Mesendoderm (in vitro differentiated cells): ENCODE data around the gene FRS2.

Experiments used
- DNase-seq: peaks from one replicate; pipeline ENCODE4 v3.0.0; 2013
- H2AK5ac ChIP-seq: 2 replicates; pipeline ENCODE4 v1.6.1; 2013; ENCODE audit warnings: low read length, inconsistent platforms
- H2BK120ac ChIP-seq: 2 replicates; pipeline ENCODE4 v1.6.1; 2013; ENCODE audit warnings: low read depth, mild to moderate bottlenecking, low read length, moderate library complexity, mixed read lengths
- H2BK15ac ChIP-seq: replicated peaks from 2 replicates; pipeline ENCODE4 v1.6.1; 2013; ENCODE audit warnings: low read depth, mild to moderate bottlenecking, moderate library complexity
- H2BK5ac ChIP-seq: 2 replicates; pipeline ENCODE4 v1.6.1; 2013; ENCODE audit warnings: low read length, inconsistent platforms
- H3K18ac ChIP-seq: 2 replicates; pipeline ENCODE4 v1.6.1; 2013; ENCODE audit warnings: mild to moderate bottlenecking, low read length, mixed read lengths
- H3K23ac ChIP-seq: one replicate; pipeline ENCODE4 v1.6.1; 2013; ENCODE audit warnings: low read length
- H3K27ac ChIP-seq: 2 replicates; pipeline ENCODE4 v1.5.1; 2013; ENCODE audit warnings: low read depth, mild to moderate bottlenecking, inconsistent platforms, low read length, moderate library complexity
- H3K27me3 ChIP-seq: 2 replicates; pipeline ENCODE4 v1.6.1; 2013; ENCODE audit warnings: low read length, control low read depth, mild to moderate bottlenecking, inconsistent platforms; ENCODE audit not compliant: insufficient read depth, poor library complexity
- H3K36me3 ChIP-seq: 2 replicates; pipeline ENCODE4 v1.6.1; 2013; ENCODE audit warnings: low read length, inconsistent platforms; ENCODE audit not compliant: control insufficient read depth, insufficient read depth
- H3K4ac ChIP-seq: one replicate; pipeline ENCODE4 v1.6.1; 2013; ENCODE audit warnings: low read depth, mild to moderate bottlenecking, low read length, moderate library complexity
- H3K4me1 ChIP-seq: 2 replicates; pipeline ENCODE4 v1.6.1; 2013; ENCODE audit warnings: low read depth, low read length, inconsistent platforms; ENCODE audit not compliant: control insufficient read depth
- H3K4me2 ChIP-seq: 2 replicates; pipeline ENCODE4 v1.6.1; 2013; ENCODE audit warnings: low read length
- H3K4me3 ChIP-seq: 2 replicates; pipeline ENCODE4 v1.5.1; 2013; ENCODE audit warnings: mild to moderate bottlenecking, low read length
- H3K56ac ChIP-seq: one replicate; pipeline ENCODE4 v1.6.1; 2013; ENCODE audit warnings: low read length
- H3K79me1 ChIP-seq: 2 replicates; pipeline ENCODE4 v1.6.1; 2013; ENCODE audit warnings: low read length, inconsistent platforms
- H3K79me2 ChIP-seq: 2 replicates; pipeline ENCODE4 v1.6.1; 2013; ENCODE audit warnings: mild to moderate bottlenecking, low read length; ENCODE audit not compliant: control insufficient read depth, insufficient read depth
- H3K9ac ChIP-seq: 2 replicates; pipeline ENCODE4 v1.6.1; 2013; ENCODE audit warnings: low read length, inconsistent platforms
- H4K5ac ChIP-seq: one replicate; pipeline ENCODE4 v1.6.1; 2013; ENCODE audit warnings: low read length
- H4K8ac ChIP-seq: one replicate; pipeline ENCODE4 v1.6.1; 2013; ENCODE audit warnings: low read depth, mild to moderate bottlenecking, control low read depth, low read length, moderate library complexity
- WGBS: extraction: QIAGEN DNeasy Blood & Tissue Kit; methylation state at CpG from one replicate; pipeline ENCODE4 v1.1.7; 2013; ENCODE audit warnings: low lambda C conversion rate, missing lambda C conversion rate; ENCODE audit not compliant: insufficient coverage; ENCODE audit errors: extremely low coverage; 5-methylcytosine and 5-hydroxymethylcytosine counted together

Gene FRS2

DNA sequence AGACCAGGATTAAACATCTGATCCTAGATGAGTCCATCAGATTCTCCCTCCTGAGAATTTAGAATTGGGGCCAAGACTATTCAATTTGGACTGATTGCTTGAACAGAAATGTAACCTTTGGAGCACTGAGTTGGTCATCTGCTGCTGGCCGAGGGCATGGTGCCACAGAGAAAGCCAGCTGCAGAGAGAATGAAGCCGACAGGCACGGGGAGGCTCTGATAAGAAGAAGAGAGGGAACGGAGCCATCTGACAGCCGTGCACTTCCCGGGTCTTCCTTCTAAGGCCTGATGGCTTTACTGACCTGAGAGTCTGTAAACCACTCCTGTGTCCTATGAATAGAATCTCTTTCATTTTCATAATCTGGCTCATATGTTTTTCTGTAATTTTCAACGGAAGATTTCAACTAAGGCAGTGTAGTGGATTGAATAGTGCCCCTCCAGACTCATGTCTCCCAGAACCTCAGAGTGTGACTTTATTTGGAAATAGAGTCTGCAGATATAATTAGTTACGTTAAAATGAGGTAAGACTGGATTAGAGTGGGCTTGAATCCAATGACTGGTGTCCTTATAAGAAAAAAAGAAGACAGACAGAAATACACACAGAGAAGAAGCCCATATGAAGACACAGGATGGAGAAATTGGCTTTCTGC is 39.1 kb upstream of the FRS2 start:
- Histone ChIP-seq H3K4ac (no peak overlapping the region), H3K79me2 (no peaks in the 10 kb centered on the region), H3K27ac (no peak overlapping the region), H4K8ac (no peak overlapping the region), H2AK5ac (no peak overlapping the region), H3K23ac (no peak overlapping the region), H2BK5ac (no peak overlapping the region), H3K9ac (no peak overlapping the region), H3K4me1 (no peaks in the 10 kb centered on the region), H3K4me2 (no peak overlapping the region), H3K27me3 (no peaks in the 10 kb centered on the region), H3K18ac (no peak overlapping the region), H3K79me1 (no peaks in the 10 kb centered on the region), H3K36me3 (no peaks in the 10 kb centered on the region), H3K56ac (no peak overlapping the region), H4K5ac (no peak overlapping the region), H3K4me3 (no peak overlapping the region), H2BK120ac (no peak overlapping the region), H2BK15ac (no peak overlapping the region)
- no peak for DNase-seq
- no CpG with 5 or more reads among the region's 8 CpGs for WGBS

GRCh38 chr12:69431591-69432222 is 38.5 kb upstream of the FRS2 start:
- Histone ChIP-seq H2BK120ac (no peak overlapping the region), H2BK15ac (no peak overlapping the region), H3K23ac (no peak overlapping the region), H3K56ac (no peak overlapping the region), H2AK5ac (no peak overlapping the region), H3K36me3 (no peaks in the 10 kb centered on the region), H3K18ac (no peak overlapping the region), H3K4me2 (no peak overlapping the region), H3K79me2 (no peaks in the 10 kb centered on the region), H3K9ac (no peak overlapping the region), H4K8ac (no peak overlapping the region), H3K27me3 (no peaks in the 10 kb centered on the region), H3K27ac (no peak overlapping the region), H2BK5ac (no peak overlapping the region), H3K4me1 (no peaks in the 10 kb centered on the region), H3K79me1 (no peaks in the 10 kb centered on the region), H3K4ac (no peak overlapping the region), H4K5ac (no peak overlapping the region), H3K4me3 (no peak overlapping the region)
- DNase-seq = no peak
- WGBS = no CpG with 5 or more reads among the region's 8 CpGs

DNA sequence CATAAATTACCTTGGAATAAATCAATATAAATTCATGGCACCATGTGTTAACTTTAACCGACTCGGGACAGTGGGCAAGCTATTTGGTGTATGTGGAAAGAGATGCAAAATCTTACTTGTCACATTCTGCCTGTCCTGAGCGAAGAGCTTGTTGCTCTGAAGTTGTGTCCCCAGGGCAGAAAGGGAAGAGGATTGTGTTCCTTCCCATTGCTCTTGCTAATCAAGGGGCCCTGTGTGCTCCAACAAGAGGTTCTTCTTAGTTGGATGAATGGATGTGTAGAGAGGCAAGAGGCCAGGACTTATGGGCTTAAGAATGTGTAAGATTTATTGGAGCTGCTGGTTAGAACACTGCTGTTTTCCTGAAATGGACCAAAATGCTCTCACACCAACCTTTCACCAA is 36.5 kb upstream of the FRS2 start:
- Histone ChIP-seq H2AK5ac (no peak overlapping the region), H2BK120ac (no peak overlapping the region), H3K79me2 (no peaks in the 10 kb centered on the region), H3K4me3 (no peak overlapping the region), H3K36me3 (no peaks in the 10 kb centered on the region), H3K79me1 (no peaks in the 10 kb centered on the region), H3K4ac (no peak overlapping the region), H3K4me2 (no peak overlapping the region), H3K23ac (no peak overlapping the region), H3K4me1 (no peaks in the 10 kb centered on the region), H2BK15ac (no peak overlapping the region), H3K18ac (no peak overlapping the region), H3K27ac (no peak overlapping the region), H3K9ac (no peak overlapping the region), H4K5ac (no peak overlapping the region), H2BK5ac (no peak overlapping the region), H4K8ac (no peak overlapping the region), H3K27me3 (no peaks in the 10 kb centered on the region), H3K56ac (no peak overlapping the region)
- DNase-seq = no peak
- no CpG with 5 or more reads among the region's 3 CpGs for WGBS

- WGBS = no CpG with 5 or more reads among the region's 1 CpG
- H2BK120ac ChIP-seq = no peak overlapping the region
- H4K8ac ChIP-seq = no peak overlapping the region
- H4K5ac ChIP-seq = no peak overlapping the region
- no peak for DNase-seq
- no peaks in the 10 kb centered on the region for H3K79me1 ChIP-seq
- no peaks in the 10 kb centered on the region for H3K4me1 ChIP-seq
- no peak overlapping the region for H3K56ac ChIP-seq
- H2BK15ac ChIP-seq = no peak overlapping the region
- H2BK5ac ChIP-seq = no peak overlapping the region
- H3K23ac ChIP-seq = no peak overlapping the region
- H3K36me3 ChIP-seq = no peaks in the 10 kb centered on the region
- H3K27me3 ChIP-seq = no peaks in the 10 kb centered on the region
- no peak overlapping the region for H3K18ac ChIP-seq
- no peak overlapping the region for H3K4me3 ChIP-seq
- H3K9ac ChIP-seq = no peak overlapping the region
- no peak overlapping the region for H3K4ac ChIP-seq
- no peak overlapping the region for H2AK5ac ChIP-seq
- H3K27ac ChIP-seq = no peak overlapping the region
- H3K4me2 ChIP-seq = no peak overlapping the region
- no peaks in the 10 kb centered on the region for H3K79me2 ChIP-seq
These were observed 34.5 kb upstream of the FRS2 start for GRCh38 chr12:69435644-69436043.

- H3K4ac ChIP-seq = no peak overlapping the region
These were observed 33.1 kb upstream of the FRS2 start for GRCh38 chr12:69437073-69437472.

GRCh38 chr12:69438539-69438938 is 31.6 kb upstream of the FRS2 start:
- H2BK5ac ChIP-seq = no peak overlapping the region
- no peaks in the 10 kb centered on the region for H3K27me3 ChIP-seq
- no peak overlapping the region for H3K4ac ChIP-seq
- no peak overlapping the region for H3K27ac ChIP-seq
- H2BK120ac ChIP-seq = no peak overlapping the region
- no peaks in the 10 kb centered on the region for H3K79me1 ChIP-seq
- no peak overlapping the region for H3K56ac ChIP-seq
- H3K4me2 ChIP-seq = no peak overlapping the region
- no peak overlapping the region for H3K9ac ChIP-seq
- WGBS = no CpG with 5 or more reads among the region's 3 CpGs
- no peak overlapping the region for H3K23ac ChIP-seq
- DNase-seq = no peak
- no peaks in the 10 kb centered on the region for H3K79me2 ChIP-seq
- no peaks in the 10 kb centered on the region for H3K4me1 ChIP-seq
- H3K4me3 ChIP-seq = no peak overlapping the region
- no peak overlapping the region for H3K18ac ChIP-seq
- no peaks in the 10 kb centered on the region for H3K36me3 ChIP-seq
- H4K5ac ChIP-seq = no peak overlapping the region
- no peak overlapping the region for H2BK15ac ChIP-seq
- H2AK5ac ChIP-seq = no peak overlapping the region
- no peak overlapping the region for H4K8ac ChIP-seq

More at GRCh38 chr12:69437073-69437472, 33.1 kb upstream of the FRS2 start:
- no peak overlapping the region for H2BK120ac ChIP-seq
- H2BK5ac ChIP-seq = no peak overlapping the region
- H3K27me3 ChIP-seq = no peaks in the 10 kb centered on the region
- WGBS = no CpG with 5 or more reads among the region's 2 CpGs
- no peak overlapping the region for H4K8ac ChIP-seq
- H4K5ac ChIP-seq = no peak overlapping the region
- no peaks in the 10 kb centered on the region for H3K4me1 ChIP-seq
- no peaks in the 10 kb centered on the region for H3K79me1 ChIP-seq
- H3K4me2 ChIP-seq = no peak overlapping the region
- H3K36me3 ChIP-seq = no peaks in the 10 kb centered on the region
- no peak overlapping the region for H3K4me3 ChIP-seq
- H3K56ac ChIP-seq = no peak overlapping the region
- H3K9ac ChIP-seq = no peak overlapping the region
- H3K23ac ChIP-seq = no peak overlapping the region
- no peak overlapping the region for H3K18ac ChIP-seq
- no peaks in the 10 kb centered on the region for H3K79me2 ChIP-seq
- H2BK15ac ChIP-seq = no peak overlapping the region
- no peak for DNase-seq
- H3K27ac ChIP-seq = no peak overlapping the region
- no peak overlapping the region for H2AK5ac ChIP-seq
